Right hindlimb (tissue), 1 donor: ENCODE data around the gene CLDN22.

ENCODE experiments used
- DNase-seq: peaks from one replicate; pipeline ENCODE4 v3.0.0-alpha.2; 2018

CLDN22 gene

DNA sequence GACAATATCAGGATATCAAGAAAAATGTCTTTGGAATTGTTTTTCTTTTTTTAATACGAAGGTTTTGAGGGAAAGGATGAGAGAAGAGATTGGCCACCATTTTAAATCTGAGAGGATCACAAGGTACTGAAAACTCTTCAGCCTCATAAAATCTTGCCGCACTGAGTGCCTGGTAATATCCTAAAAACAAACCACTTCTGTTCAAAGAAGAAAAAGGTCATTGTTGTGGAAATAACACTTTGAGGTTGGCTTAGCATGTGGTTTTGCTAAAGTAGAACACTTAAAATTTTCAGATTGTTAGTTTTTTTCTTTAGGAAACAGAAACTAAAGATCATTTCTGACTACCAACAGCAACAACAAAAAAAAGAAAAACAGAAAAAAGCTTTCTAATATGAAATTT, 1.0 kb upstream of the CLDN22 start:
- DNase-seq = no peak

DNA sequence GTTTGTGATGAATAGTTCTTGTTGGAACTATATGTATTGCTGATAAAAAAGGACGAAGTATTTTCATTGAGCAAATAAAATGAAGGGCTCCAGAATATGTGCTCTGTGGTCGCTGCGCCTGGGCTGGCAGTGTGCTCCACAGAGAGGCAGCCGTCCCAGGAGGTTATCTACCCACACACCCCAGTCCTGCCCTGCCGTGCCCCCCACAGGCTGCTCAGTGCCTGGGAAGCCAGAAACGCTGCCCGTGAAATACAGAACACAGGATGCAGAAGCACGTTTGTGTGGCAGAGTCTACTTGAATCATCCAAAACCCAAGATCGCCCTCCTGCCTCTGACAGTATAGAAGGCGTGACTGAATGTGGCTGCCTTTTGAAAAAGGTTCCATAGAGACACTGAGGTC, 1.4 kb downstream of the CLDN22 start:
- DNase-seq = no peak

DNA sequence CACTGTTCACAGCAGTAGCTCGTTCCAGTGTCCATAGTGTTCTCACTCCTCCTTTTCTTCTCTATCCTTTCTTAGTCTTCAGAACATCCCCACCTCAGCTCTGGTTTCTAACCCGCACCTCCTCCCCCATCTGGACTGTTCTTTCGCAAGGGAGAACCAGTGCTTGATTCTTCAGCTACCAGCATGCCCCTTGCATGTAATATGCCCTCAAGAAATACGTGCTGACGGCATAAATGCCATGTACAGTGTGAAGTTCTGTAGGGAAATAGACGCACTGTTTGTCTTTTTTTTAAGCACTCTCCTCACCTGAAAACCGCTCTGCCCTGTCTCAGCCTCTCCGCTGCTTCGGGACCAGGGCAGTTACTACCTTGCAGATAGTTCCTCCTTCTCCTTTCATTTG, 5.3 kb downstream of the CLDN22 start:
- DNase-seq = no peak

DNA sequence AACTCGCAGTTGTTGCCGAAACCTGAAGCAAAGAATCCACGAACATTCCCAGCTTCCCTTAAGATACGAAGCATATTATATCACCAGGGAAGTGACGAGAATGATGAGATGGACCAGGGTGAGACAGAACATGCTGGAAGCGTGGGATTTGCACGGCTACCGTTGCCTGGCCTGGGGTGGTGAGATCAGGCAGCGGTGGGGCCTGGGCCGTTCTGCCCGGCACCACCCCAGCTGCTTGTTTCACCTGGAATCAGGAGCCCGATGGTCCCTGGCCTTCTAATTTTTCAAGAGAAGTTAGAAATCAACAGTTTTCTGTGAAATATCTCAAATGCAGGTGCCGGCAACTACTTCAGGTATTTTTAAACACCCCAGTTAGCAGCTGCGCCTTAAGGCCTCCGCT, 5.7 kb downstream of the CLDN22 start:
- no peak for DNase-seq

DNA sequence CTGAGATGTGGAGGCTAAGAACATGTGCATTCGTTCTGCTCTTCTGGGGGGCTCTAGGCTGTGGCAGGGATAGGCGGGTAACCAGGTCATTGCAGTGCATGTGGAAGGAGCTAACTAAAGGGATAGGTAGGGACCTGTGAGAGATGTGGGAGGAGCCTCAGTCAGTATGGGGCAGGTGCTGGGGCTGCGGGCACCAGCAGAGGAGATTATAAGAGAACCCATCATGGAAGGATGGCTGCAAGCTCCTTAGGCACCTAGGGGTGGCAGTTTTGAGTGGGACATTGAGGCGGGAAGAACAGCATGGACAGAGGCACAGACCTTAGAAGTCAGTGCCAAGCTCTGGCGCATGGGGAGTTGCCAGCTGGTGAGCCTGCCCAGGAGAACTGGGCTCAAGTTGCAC, 7.2 kb downstream of the CLDN22 start:
- DNase-seq = no peak

DNA sequence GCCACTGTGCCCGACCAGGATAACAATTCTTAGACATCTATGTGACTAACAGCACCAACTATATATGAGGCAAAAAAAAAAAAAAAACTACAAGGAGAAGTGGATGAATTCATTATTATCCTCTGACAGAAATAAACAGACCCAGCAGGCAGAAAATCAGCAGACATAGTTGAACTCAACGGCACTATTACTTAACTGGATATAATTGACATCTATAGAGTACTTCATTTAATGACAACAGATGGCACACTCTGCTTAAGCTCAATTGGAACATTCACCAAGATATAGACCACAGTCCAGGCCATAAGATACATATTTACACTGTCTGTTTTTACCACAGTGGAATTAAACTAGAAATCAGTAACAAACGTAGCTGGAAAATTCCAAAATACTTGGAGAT, 13.3 kb downstream of the CLDN22 start:
- no peak for DNase-seq

DNA sequence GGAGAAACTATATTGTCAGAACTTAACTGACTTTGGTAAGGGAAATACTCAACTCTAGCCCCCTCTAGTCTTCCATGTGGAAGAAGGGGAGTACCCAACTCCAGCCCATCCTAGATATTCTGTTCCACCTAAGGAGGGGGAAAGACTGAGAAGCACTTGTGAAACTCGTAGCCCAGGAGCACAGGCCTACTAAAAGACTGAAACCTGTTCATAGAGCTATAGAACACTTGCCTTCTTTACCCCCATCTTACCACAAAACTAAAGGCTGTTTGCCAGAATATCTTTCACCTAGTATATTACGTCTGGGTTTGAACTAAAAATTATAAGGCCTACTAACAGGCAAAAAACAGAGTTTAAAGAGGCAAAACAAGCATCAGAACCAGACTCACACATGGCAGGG, 15.5 kb downstream of the CLDN22 start:
- DNase-seq = no peak

DNA sequence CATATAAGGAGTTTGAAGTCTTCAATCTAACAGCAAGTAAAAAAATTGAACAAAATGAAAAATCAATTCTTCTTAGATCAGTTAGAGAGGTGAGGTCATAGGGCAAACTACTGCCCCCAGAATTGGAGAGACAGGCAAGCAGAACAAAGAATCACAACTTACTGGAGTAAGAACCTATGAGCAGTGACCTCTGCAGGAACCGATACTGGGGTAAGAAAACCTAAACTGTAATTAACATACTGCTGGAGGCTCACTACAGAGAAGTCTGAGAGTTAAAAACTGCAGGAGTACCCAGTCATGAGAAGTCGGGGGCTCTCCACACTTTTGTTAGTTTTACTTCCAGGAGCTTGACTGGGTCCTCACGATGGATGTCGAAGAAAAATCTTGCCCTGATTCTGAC, 16.0 kb downstream of the CLDN22 start:
- DNase-seq = no peak

DNA sequence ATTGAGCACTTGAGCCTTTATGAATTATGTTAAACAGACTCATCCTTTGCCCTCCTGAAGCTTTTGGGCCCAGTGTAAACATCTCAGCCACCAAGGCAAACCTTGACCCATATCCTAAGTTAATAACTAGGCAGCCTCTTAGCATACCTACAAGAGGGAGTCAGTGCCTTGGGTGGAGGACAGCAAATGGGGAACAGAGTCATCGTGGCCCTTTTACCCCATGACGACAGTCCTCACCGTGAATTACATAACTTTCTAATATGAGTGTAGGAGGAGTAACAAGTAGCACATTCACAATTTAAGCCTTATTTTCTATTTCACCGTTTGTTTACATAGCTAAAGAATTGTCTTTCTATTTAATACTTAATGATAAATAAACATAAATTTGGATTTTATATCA, 16.8 kb downstream of the CLDN22 start:
- DNase-seq = no peak

DNA sequence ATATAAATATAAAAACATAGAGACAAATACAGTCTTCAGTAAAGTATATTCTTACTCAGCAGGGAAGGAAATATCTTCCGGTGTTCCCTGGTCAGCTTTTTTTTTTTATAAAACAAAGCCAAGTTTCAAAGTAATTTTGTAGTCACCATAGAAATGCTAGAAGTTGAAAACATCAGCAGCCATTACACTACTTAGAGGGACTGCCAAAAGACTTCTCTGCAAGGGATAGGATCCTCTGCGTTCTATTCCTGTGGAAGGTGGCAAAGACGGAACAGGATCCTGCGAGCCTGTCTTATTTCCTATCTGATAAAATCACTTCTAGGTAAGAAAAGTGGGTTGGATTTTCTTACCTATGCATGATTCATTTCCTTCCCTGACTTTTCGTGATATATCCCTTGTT, 19.4 kb downstream of the CLDN22 start:
- DNase-seq = no peak

DNA sequence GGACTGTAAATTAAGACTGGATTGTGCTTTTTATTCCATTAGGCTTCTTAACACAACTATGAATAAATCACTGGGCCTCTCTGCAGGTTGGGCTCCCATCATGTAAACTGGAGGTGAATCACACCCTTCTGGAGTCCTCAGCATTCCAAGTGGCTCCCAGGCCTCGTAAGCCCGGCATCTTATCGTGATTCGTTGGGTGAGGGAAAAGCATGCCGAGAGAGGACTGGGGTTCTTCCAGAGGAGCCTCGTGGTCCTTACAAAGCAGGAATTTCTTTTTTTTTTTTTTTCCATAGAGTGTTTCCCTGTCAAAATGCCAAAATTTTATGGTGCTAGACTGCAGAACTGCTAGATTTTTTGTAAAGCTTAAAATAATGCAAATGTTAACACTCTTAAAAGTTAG, 20.0 kb downstream of the CLDN22 start:
- DNase-seq = no peak

DNA sequence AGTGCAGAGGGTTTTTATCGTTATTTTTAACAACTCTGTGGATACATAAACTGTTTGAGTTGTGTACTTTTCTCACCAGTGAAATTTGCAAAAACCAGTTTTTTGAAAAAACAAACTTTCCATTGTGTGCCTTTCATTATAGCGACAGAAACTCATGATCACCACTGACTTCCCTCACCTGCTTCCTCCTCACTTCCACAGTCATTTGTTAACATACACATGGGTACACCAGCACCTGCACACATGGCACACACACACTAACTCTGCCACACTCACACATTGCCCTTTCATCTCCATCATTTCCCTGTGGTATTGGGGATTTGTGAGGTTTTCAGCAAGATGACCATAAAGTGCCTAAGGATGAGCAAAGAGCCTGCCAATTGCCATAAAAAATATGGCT, 20.6 kb downstream of the CLDN22 start:
- DNase-seq = no peak

DNA sequence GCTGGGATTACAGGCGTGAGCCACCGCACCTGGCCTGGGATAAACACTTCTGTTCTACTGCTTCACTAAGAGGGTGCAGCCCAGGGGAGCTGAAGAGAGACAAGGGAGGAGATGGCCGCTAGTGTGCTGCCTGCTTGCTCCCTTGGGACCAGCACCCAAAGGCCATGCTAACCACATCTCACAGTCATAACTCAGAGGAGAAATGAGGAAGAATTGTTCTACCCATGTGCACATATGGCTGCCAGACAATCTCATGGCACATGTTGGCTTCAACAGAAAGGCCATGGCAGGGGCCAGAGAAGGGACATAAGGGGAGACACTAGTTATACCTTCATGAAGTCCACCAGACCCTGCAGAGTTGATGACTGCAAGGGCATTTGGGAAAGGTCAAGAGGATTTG, 22.4 kb downstream of the CLDN22 start:
- DNase-seq = no peak

DNA sequence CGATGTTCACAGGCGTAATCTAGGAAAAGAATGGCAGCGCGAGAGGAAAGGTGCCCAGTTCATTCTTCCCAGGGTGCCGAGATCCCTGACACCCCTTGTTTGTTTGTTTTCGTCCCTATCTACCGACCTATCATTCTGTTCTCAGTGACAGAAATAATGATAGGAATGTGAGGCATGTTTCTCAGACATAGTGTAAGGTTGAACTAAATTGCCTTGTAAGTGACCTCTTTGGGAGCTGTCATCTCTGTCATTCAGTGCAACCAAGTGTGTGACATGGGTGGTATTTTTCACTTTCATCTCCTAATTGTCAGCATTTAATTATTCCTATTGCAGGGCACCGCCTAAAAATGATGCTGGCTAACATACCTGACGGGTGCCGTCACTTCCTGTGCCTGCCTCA, 24.4 kb downstream of the CLDN22 start:
- no peak for DNase-seq

DNA sequence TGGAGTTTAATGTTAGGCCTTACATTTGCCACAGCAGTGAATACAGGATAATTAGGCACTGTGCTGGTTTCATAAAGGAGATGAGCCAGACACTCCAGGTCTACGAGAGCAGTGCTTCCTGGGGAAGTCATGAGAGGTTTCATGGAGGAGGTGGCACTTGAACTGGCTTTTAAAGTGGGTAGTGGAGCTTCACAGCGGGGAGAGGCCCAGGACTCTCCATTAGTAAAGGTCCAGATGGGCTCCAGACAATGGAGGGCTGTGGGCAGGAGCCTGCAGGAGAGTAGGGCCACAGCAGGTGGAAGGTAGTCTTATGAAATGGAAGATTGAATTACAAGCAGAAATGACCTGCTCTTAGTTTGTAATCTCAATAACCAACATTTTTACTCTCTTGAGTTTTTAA, 29.0 kb downstream of the CLDN22 start:
- no peak for DNase-seq

DNA sequence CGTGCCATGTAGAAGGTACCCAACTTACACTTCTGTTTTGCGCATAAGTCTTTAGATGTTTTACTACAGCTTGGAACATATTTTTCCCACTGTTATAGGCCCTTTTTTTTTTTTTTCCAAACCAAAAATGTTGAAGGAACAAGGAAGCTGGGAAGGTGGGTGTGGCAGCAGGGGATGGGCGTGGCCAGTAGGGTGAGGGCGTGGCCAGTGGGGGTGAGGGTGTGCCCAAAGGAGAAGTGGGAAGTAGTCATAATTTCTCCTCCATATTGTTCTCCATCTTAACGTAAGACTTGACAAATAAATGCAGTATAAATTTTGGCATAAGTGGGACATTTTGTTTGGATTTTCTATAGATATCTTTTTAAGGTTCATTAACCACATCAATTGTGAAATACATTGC, 30.4 kb downstream of the CLDN22 start:
- DNase-seq = no peak

DNA sequence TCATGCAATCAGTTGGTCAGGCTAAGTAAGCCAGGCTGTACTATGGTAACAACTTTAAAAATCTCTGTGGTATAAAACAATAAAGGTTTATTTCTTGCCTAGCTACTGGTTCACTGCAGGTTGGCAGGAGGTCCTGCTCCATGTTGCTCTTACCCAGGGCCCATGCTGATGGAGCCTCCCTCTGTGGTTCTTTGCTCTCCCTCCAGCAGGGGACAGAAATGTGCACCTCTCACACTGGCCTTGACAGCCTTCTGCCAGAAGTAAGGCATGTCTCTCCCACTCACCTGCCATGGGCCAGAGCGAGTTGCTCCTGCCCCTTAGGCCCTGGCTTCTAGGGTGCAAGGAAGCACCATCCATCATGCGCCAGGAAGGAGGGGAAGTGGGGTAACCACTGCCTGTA, 31.1 kb downstream of the CLDN22 start:
- no peak for DNase-seq

DNA sequence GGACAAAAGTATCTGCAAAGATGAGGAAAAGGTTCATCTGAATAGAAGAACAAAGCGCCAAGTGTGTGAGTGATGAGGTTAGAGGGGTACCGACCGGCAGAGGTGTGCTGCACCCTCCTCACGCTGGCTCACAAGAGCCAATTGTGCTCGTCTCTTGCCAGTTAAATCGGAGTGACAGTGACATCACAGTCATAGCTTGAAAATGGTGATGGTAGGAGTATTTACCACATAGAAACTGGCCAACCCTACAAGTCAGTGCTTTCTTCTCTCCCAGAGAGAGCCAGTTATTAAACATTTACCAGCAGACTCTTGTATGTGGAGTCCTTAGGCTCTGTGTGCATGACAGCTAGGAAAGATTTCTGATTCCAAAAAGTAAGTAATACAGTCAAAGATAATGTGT, 32.4 kb downstream of the CLDN22 start:
- DNase-seq = no peak

DNA sequence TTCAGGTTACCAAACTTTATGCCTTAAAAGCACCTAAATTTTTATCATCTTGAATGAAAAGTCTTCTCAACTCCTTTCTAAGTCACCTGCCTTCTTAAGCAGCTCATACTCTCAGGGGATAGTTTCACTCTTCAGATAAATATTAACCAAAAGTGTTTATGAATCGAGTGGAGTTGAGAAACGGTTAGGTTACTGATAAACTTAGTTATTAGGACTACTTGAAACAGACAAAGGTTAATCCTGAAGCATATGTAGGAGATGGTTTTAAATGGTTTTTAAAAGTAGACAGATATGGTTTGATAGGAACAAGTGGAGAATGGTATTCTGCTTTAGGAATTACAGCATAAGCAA, 32.8 kb downstream of the CLDN22 start:
- no peak for DNase-seq

DNA sequence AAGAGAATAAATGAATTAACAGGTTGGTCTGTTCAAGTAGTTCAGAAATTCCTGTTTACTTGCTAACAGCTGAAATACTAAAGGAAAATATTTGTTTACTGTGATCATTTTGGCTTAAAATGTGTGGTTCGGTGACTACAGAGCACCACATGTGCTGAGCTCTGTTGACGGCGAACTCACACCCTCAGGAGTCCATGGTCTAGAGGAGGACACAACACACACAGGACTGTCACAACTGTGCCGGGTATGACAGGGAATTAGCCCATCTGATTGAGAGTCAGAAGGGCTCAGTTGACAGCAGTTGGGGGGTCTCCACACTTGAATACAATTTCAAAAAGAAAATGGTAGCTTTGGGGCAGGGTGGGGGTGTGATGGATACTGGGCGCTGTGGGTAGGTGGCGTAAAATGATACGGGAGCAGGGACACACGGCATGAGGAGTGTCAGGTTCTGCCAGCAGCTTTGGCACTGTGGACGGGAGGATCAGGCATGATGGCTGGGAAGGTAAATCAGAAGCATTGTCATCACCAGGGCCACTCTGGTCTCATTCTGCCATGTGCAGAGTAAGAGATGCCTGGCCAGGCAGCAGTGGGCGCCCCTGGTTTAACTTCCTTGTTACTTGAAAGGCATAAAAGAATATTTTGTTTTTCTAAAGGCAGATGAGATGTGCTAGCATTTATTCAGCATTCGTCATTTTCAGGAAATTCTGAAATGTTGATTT, 33.3 kb downstream of the CLDN22 start:
- no peak for DNase-seq

DNA sequence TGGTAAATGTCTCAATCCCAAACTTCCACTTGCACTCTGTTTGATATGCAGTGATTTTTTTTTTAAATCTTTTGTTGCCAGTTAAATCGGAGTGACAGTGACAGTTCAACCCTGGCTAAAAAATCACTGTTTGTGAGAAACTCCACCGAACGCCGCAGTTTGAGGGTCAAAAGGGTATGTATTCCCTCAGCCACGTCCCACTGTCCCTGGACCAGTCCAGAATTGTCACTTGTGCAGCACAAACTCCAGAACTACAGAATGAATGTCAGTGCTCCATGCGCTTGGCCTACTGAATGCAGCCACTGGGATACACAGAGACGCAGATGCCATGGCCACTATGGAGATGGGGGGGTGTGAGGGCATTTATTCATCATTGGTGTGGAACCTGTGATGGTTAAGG, 34.2 kb downstream of the CLDN22 start:
- no peak for DNase-seq

DNA sequence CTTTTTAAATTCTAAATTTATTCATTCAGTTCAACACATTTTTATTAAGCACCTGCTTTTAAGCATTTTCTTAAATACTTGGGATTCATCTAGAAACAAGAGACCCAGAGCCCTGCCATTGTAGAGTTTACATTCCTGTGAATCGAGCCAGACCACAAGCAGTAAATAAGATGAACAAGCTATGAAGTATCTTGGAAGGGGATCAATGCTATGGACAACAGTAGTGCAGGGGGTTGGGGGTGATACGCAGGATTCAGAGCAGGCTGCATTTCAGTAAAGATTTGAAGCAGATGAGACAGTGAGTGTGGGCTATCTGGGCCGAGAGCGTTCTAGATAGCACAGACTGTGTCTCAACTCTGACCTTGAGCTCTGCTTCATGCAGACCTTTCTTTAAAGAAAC, 35.1 kb downstream of the CLDN22 start:
- DNase-seq = no peak

DNA sequence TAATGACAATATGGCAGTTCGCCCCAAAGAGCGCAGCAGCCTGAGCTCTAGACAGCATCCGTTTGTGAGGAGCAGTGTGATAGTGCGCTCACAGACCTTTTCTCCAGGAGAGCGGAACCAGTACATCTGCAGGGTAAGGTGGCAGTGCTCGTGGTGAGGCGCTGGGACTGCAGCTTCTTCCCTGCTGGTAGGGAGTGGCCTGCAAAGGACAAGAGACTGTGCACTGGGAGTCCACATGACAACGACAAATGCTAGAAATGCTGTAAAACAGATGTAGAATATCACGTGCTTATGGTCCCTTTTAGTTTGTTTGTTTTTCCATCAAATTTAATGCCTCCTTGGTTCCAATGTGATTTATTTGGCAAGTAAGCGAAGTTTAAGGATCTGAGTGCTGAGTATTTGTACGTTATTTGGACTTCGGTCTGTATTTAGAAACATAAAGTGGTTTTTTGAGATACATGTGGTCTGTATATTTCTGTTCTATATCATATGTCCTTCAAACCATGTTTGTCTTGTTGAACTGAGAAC, 35.8 kb downstream of the CLDN22 start:
- no peak for DNase-seq

DNA sequence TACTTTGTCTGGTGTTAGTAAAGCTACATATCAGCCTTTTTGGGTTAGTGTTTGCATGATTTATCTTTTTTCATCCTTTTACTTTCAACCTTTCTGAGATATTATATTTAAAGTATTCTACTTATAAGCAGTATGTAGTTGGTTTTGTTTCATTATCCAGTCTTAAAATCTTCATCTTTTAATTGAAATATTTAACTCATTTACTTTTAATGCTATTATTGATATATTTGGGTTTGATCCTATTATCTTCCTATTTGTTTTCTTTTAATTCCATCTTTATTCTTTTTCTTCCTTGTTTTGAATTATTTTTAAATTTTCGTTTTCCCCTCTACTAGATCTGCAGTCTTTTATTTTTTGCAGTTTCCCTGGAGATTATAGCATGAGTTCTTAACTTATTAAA, 44.0 kb downstream of the CLDN22 start:
- DNase-seq = no peak

DNA sequence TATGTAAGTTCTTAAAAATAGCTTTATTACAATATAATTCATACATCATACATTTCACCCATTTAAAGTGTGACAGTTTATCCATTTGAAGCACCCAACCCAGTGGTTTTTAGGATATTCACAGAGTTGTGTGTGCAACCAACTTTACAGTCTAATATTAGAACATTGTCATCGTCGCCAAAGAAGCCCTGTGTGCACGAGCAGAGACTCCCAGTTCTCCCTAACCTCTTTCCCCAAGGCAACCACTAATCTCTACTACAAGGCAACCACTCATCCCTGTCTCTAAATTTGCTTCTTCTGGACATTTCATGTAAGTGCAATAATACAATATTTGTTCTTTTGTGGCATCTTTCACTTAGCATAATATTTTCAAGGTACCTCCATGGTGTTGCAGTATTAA, 47.7 kb downstream of the CLDN22 start:
- no peak for DNase-seq

DNA sequence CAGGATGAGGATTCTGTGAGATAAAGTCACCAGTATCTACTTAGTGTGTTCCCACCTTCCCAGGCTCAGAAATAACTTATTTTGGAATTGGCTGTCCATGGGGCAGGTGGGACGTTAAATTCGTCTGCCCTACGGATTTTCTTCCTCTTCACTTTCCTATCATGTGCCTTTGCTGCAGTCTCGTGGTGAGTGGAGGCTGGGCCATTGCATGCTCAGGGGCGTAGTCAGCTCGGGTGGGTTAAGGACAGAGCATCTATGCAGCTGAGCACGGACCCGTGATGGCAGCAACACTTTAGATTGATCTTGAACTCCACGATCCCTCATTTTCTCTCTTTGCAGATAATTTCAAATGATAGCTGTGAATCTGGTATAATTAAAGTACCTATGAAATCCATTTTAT, 51.5 kb downstream of the CLDN22 start:
- DNase-seq = no peak
